HG02852 (cell line): ENCODE measurements around the gene TMEM61.
"Not testable (repeated sequence)": the region's sequence is repeated elsewhere in the genome, so short reads cannot be mapped to it uniquely, and the experiment has no call there.

ENCODE experiments used
- ATAC-seq: cut with Tn5 transposase; IDR thresholded peaks from one replicate; pipeline ENCODE4 v1.9.1; 2021; ENCODE audit warnings: mild to moderate bottlenecking, moderate library complexity; ENCODE audit not compliant: unreplicated experiment

TMEM61 gene

DNA sequence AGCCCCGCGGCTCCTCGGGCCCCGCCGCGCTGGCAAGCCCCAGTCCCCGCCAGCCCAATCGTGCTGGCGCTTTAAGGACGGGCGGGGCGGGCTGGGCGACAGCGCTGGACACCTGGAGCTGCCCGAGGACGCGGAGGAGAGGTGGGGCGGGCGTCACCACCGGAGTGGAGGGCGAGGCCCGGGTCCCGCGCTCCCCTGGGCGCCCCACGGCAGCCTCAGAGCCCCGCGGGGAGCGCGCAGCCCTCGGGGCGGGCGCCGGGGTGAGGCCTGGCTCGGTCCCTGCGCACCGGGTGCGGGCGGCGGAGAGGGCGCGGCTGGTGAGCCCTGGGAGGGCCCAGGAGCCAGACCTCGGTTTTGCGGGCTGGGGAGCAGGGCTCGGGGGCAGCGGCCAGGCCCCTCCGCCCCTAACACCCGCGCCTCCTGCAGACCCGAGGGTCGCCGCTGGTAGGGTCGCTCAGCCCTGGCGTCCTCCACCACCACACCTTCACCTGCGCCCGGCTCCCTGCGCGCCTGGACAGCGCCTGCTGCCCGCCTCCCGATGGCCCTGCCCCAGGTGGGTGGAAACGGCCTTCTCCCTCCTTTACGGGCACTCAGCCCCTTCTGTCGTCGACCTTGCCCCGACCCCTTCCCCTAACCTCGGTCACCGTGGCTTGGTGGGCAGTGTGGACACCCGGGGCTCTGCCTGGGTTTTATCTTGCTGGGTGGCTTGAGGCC is at the start of gene TMEM61:
Gene TMEM61, plus strand, starts transcription at position 101 of the 714 bp plus-strand sequence. Its CDS starts 438 bp downstream, at position 539.
- no peak for ATAC-seq

DNA sequence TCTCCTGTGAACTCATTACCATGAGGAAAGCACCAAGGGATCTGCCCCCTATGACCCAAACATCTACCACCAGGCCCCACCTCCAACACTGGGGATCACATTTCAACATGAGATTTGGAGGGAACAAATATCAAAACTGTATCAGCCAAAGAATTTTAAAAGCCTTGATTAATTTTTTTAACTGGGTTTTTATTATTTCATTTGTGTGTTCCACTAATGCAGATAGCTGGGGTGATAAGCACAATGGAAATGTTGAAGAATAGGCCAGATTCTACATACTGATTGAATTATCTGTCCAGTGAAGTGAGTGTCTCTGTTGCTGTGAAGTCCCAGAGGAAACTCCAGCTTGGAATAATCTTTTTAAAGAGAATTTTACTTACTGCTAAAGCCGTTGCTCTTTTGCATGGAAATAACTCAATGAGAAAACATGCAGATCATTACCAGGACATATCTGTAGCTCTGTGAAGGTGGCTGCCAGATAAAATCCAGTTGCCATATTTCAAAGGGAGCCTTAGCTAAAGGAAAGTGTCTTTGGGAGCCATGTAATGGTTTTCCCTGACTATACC is 49.1 kb upstream of the TMEM61 start:
- ATAC-seq: no peak

DNA sequence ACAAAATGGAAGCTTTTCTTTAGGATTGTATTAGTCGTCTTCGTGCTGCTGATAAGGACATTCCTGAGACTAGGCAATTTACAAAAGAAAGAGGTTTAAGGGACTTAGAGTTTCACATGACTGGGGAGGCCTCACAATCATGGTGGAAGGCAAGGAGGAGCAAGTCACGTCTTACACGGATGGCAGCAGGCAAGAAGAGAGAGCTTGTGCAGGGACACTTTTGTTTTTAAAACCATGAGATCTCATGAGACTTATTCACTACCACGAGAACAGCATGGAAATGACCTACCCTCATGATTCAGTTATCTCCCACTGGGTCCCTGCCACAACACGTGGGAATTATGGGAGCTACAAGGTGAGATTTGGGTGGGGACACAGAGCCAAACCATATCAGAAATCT is 46.3 kb upstream of the TMEM61 start:
- ATAC-seq: not testable (repeated sequence)

DNA sequence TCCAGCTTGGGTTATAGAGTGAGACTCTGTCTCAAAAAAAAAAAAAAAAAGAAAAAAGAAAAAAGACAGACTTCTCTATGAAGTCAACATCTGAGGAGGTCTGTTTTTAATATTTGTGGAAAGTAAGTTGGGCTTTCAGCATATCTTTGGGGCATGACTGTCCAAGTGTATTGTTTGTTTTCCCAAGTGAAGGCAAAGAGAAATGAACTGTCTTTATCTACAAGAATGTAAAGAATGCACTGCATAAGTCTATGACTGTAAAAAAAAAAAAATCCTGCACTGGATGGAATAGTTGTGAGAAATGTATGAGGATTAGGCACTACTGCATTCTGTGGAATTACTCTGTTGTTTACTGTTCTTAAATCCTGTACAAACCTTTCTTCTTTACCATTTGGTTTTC is 45.6 kb upstream of the TMEM61 start:
- ATAC-seq: no peak

DNA sequence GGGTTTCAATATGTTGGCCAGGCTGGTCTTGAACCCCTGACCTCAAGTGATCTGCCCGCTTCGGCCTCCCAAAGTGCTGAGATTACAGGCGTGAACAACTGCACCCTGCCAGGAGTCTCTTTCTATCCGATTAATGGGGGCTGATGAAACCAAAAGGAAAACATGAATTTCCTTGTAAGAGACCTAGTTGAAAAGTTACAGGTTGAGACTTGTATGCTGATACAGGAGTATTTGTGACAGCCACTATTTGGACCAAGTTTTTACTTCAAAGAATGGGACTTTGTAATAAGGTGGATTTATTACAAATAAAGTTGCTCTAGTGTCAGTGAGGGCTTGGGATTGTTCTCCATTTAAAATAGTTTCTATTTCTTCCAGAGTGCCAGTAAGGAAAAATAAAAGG is 43.6 kb upstream of the TMEM61 start:
- no peak for ATAC-seq

DNA sequence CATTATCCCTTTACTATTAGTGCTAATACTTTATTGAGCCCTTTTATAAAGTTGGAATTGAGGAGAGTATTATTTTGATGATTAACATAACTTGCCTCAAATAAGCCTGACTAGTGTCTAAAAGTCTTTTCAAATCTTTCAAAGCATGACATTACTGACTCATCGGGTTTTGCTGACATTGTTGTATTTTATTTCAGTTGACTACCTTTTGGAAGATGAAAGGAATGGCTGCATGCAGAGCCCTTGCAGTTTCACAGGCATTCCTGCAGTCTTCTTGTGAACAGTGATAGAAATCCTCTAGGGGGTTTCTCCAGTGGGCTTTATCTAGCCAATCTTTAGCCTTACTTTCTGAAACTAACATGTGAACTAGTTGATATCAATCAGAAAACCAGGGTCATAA is 43.0 kb upstream of the TMEM61 start:
- no peak for ATAC-seq

DNA sequence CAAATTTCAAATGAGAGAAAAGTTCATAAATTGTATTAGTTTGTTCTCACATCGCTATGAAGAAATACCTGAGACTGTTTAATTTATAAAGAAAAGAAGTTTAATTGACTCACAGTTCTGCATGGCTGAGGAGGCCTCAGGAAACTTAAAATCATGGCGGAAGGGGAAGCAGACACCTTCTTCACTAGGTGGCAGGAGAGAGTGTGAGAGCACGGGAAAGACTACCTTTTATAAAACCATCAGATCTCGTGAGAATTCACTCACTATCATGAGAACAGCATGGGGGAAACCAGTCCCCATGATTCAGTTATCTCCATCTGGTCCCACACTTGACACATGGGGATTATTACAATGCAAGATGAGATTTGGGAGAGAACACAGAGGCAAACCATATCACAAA is 41.5 kb upstream of the TMEM61 start:
- ATAC-seq: not testable (repeated sequence)

DNA sequence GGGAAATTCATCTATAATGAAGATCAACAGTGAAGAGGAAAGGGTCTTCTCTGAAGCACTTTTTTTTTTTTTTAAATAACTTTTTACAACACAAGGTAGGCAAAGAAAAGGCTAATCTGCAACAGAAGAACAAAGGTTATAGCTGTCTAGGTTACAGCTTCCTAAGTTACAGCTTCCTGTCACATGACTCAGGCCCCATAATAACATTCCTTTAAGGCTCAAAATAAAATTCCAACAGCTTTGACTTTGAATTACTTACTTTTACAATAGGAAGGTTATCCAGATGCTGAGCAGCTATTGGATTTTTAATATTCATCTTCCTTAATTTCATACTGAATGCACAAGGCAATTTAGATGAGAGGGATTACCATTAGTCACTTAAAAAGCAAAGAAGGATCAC is 40.4 kb upstream of the TMEM61 start:
- ATAC-seq: no peak

DNA sequence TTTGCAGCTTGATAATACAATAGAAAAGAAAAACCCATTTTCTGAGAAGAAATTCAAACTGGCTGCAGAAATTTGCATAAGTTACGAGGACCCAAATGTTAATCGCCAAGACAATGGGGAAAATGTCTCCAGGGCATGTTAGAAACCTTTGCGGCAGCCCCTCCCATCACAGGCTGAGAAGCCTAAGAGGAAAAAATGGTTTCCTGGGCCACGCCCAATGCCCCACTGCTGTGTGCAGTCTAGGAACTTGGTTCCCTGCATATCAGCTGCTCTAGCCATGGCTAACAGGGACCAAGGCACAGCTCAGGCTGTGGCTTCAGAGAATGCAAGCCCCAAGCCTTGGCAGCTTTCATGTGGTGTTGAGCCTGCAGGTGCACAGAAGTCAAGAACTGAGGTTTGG is 37.5 kb upstream of the TMEM61 start:
- no peak for ATAC-seq

DNA sequence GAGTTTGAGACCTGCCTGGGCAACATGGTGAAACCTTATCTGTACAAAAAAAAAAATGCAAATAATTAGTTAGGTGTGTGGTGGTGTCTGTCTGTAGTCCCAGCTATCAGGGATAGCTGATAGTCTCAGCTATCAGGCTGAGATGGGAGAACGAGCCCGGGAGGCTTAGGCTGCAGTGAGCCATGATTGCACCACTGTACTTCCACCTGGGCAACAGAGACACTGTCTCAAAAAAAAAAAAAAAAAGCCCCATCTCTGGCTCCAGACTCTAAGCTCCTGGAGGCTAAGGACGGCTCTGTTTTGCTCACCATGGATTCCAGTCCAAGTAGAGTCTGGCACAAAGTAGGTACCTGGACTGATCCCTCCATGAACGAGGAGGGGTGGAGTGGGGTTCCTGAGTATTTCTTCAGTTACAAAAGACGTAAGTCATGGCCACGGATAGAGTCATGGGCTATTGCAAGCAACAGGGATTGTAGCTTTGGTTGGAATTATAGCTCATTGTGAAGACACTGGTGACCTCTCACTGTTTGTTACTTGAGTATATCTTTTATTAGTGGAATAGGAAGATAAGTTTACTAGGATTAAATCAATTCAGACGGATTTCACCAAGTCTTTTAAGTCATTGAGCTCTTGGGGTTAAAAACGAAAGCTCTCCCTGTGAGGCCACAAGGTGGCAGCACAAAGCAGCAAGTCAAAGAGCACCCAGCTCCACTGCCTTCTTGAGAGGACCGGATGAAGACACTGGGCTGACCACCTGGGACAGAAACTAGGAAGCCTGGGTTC is 35.6 kb upstream of the TMEM61 start:
- no peak for ATAC-seq

DNA sequence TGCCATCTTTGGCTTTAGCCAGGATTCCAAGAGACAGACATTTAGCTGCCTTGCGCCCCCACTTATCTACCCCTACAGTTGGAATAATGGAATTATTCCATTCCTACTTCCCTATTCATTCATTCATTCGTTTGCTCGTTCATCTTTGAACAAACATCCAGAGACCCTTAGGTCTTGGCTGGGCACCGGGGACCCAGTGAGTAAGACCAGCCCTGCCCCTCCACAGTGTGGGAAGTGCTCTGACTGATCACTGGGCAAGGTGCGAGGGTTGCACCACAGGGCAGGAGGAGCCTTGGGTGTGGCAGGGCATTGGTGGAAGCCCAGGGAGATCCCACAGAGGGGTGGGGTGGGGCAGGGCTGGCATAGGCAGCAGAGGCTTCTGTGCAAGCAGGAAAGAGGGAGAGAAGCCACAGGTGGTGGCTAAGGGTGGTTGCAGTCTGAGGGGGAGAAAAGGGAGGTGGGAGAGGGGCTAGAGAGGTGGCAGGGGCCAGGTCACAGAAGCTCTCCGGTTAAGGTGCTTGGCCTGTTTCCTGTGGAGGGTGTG is 35.0 kb upstream of the TMEM61 start:
- ATAC-seq: no peak

DNA sequence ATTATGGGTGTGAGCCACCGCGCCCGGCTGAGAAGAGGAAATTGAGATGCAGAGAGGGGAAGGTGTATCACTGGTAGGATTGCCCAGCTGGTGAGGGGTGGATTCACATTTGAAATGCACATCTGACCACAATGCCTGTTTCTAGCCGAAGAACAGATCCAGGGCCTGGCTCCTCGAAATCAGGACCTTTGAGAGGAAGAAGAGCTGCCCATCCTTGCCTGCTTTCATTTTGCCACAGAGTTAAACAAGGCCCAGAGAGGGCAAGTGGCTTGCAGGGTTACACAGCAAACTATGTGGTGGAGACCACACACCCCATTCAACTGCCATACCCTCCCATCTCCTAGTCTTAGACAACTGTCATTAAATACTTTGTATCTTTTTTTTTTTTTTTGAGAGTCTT is 32.9 kb upstream of the TMEM61 start:
- ATAC-seq: no peak

DNA sequence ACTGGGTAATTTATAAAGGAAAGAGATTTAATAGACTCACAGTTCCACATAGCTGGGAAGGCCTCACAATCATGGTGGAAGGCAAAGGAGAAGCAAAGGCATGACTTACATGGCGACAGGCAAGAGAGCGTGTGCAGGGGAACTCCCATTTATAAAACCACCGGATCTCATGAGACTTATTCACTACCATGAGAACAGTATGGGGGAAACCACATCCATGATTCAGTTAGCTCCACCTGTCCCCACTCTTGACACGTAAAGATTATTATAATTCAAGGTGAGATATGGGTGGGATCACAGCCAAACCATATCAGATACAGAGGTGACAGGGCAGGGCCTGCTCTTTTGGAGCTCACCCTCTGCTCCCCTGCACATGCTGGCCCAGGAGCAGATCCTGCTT is 31.4 kb upstream of the TMEM61 start:
- ATAC-seq: no peak

DNA sequence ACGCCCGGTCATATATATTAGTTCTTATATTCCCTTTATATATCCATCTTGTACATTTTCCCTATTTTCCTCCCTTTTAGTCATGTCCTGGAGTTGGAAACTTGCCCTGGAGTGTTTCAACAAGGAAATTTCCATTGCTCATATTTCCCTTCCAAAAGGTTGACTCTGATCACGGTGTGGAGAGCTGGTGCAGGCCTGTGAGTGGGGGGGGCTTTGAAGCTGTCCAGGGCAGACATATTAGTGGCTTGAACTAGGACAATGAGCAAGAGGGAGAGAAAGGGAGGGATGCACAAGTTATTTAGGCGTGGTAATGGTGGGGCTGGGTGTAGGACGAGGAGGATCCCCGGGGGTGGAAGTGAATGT is 30.4 kb upstream of the TMEM61 start:
- ATAC-seq: no peak

DNA sequence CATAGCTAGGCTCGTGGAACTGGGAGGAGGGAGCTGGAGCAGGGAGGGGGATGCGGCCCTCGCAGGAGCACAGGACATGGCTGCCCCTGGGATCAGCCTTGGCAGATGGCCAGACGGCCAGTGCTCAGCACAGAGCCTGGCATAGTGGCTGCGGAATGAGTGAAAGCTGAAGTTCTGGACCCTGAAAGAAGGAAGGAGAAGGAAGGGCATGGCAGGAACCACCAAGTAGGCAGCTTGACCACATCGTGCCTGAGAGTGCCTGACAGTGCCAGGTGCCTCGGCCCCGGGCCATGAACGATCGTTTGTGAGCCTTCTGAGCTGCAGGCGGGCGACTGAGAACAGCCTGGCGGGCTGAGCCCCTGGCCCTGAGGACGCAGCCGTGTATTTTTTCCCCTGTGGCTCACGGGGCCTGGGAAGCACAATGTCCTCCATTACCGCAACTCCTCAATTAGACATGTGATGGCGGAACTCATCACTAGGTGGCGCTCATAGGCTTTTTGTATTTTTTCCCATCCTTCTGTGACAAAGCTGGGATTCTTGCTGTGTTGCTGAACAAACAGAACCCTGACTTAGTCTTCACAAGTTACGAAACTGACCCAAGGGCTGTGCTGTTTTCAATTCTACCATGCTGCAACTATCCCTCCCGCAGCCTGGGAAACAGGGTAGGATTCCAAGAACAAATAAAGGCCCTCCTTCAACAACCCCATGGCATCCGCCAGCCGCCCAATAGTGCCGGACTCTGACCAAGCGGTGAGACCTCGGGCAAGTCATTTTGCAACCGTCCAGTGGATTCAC is 29.9 kb upstream of the TMEM61 start:
- no peak for ATAC-seq

DNA sequence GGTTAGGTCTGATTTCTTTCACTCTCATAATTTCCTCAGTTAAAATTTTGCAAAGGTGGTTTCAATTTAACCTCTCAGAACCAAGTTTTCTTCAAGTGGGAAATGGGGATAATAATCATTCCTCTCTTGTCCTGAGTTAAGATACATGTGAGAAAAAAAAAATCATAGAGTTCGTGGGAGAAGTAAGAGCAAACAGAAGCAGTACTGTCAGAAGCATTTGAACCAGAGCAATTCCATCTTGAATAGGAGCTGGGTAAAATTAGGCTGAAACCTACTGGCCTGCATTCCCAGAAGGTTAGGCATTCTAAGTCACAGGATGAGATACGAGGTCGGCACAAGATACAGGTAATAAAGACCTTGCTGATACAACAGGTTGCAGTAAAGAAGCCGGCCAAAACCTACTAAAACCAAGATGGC is 28.6 kb upstream of the TMEM61 start:
- no peak for ATAC-seq

DNA sequence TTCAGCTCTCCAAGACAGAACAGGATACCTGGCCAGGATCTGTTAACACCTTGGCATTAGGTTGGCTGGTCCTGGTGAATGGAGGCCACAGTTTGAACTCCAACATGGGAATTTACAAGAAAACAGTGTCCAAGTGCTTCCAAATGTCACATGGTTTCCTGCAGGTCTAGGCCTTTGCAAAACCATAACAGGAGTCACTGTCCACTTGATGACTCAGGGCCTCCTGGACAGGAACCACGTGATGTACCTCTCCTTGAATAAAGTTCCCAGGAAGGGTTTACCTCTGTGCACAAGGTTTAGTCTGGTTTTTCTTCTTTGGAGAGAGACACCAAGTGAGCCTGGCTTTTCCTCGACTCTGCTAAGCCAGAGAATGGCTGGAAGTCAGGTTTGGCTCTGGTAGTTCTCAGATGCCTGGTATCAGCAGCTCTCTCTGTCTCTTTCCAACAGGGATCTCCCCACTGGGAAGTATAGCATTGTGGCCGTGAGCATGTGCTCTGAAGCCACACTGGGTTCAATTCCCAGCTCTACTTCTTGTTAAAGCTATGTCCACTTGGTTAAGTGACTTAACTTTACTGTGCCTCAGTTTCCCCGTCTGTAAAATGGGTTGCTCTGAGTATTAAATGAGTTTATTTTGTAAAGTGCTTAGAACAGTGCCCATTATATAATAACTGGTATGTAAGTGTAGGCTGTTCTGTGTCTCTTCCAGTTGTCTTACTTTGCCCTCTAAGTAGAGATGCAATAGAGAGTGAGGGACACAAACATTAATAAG is 27.3 kb upstream of the TMEM61 start:
- no peak for ATAC-seq

DNA sequence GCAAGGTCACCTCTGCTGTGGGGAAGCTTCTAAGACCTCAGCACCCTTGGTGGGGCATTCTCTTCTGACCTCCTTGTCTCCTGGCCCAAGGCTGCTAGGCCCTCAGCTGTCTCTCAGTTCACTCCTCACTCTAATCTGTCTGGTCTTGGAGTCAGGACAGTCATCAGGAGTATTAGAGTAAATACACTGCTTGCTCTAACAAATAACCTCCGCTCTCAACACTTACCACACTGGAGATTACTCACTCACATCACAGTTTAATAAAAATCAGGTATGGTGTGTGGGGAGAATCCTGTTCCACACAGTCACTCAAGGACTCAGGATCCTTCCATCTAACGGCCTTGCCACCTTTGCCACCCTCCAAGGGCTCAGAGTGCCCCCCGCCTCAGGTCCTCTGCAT is 26.6 kb upstream of the TMEM61 start:
- no peak for ATAC-seq

DNA sequence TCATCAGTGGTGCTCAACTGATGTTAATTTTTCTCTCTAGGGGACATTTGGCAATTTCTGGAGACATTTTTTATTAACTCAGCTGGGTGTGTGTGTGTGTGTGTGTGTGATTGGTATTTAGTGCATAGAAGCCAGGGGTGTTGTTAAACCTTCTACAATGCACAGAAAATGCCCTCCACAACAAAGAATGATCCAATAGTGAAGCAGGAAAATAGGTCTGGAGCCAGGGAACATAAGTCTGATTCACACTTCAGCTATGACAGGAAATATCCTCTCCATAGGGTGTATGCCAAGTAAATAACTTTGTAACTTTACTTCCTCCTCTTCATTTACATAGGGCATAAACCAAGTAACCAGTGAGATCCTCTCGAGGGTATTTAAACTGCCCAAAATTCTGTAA is 25.1 kb upstream of the TMEM61 start:
- no peak for ATAC-seq

DNA sequence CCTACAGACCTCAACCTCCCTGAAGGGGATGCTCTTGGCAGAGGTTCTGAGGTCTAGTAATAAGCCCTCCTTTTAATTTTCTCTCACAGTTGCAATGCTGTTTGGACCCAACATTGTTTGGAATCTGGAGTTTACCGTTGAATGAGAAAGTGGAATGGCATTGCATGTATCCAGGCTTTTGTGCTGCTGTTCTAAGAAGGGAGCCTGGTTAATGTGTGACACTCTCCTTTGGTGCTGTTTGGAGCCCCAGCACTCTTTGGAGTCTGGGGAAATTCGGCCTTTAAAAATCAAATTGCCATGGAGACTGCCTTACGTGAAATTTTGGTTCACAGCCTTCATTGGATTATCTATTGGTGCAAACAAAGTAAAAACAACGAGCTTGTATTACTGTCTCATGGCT is 23.7 kb upstream of the TMEM61 start:
- no peak for ATAC-seq
